GM12878 (cell line): ENCODE data around the gene SH3BGRL2. TPM values are rescaled to one million over a fixed set of nuclear protein-coding genes. Genes with fewer than 3 reads are reported as not detected.

Experiments used
- ATAC-seq: fragments of 200-7000 bp; cut with Tn5 transposase; 3 replicates; pipeline ENCODE4 v1.9.1; 2020; ENCODE audit warnings: mild to moderate bottlenecking, moderate library complexity
- BruUV-seq: library from RNA; stranded (reverse); fragments of 400-500 nt; replicated peaks from 2 replicates; lab custom pipeline; 2021; lab: Mats Ljungman, UMichigan
- CTCF ChIA-PET: fragments of 300-600 bp; sonication (Branson Sonifier 250); formaldehyde crosslinking; extraction: SDS; loops from one replicate; lab custom pipeline; 2021; ENCODE audit warnings: inconsistent platforms; lab: Yijun Ruan, JAX
- POLR2A ChIA-PET: fragments of 350-600 bp; formaldehyde crosslinking; extraction: SDS; loops from one replicate; lab custom pipeline; 2021; ENCODE audit warnings: inconsistent platforms; lab: Charles Lee
- RAD21 ChIA-PET: fragments of 300-600 bp; sonication (Branson Sonifier 250); formaldehyde crosslinking; loops from one replicate; lab custom pipeline; 2023; ENCODE audit warnings: antibody characterized with exemption; ENCODE audit not compliant: unreplicated experiment; lab: Charles Lee
- SMC1A ChIA-PET: fragments of 300-600 bp; sonication (Branson Sonifier 250); formaldehyde crosslinking; loops from one replicate; lab custom pipeline; 2023; ENCODE audit not compliant: unreplicated experiment, uncharacterized antibody; lab: Charles Lee
- DNase-seq: peaks from one replicate; pipeline ENCODE4 v3.0.0-alpha.2; 2011; ENCODE audit warnings: low read depth, low spot score
- FAIRE-seq: peaks from 3 replicates; lab custom pipeline; 2011; peaks lifted over from hg19 to GRCh38; lab: Jason Lieb, UNC
- H2AFZ ChIP-seq: 2 replicates; pipeline ENCODE4 v1.6.0; 2011; ENCODE audit warnings: low read depth, low read length, control low read depth; ENCODE audit not compliant: control insufficient read depth
- H3K27ac ChIP-seq: 2 replicates; pipeline ENCODE4 v1.5.1; 2011; ENCODE audit warnings: control low read depth; ENCODE audit not compliant: control insufficient read depth, insufficient read depth
- H3K27me3 ChIP-seq, 2 experiments: replicated peaks in 1 of 2; 2 replicates each; pipeline versions ENCODE4 v1.6.0 to v1.6.1; 2011; ENCODE audit warnings: low read length in 1 of 2; ENCODE audit not compliant: control insufficient read depth in 2 of 2, insufficient read depth in 2 of 2
- H3K36me3 ChIP-seq, 2 experiments: 2 replicates each; pipeline ENCODE4 v1.5.1; 2011; ENCODE audit warnings: low read length in 1 of 2; ENCODE audit not compliant: control insufficient read depth in 2 of 2, insufficient read depth in 2 of 2
- H3K4me1 ChIP-seq: 2 replicates; pipeline ENCODE4 v1.6.1; 2011; ENCODE audit warnings: mild to moderate bottlenecking, low read length, moderate library complexity, mixed read lengths; ENCODE audit not compliant: control insufficient read depth, insufficient read depth
- H3K4me2 ChIP-seq: 2 replicates; pipeline ENCODE4 v1.6.0; 2011; ENCODE audit warnings: control low read depth; ENCODE audit not compliant: control insufficient read depth, insufficient read depth
- H3K4me3 ChIP-seq: fragments of 200-600 bp; sonication (generic); 2 replicates; pipeline ENCODE4 v1.5.1; 2016
- H3K79me2 ChIP-seq: 2 replicates; pipeline ENCODE4 v1.6.0; 2011; ENCODE audit warnings: low read length; ENCODE audit not compliant: control insufficient read depth, insufficient read depth
- H3K9ac ChIP-seq: 2 replicates; pipeline ENCODE4 v1.8.0; 2011; ENCODE audit warnings: low read length, control low read depth, mixed read lengths; ENCODE audit not compliant: control insufficient read depth, insufficient read depth
- H3K9me3 ChIP-seq: replicated peaks from 3 replicates; pipeline ENCODE4 v1.5.1; 2011; ENCODE audit warnings: mild to moderate bottlenecking, low read length; ENCODE audit not compliant: control insufficient read depth, insufficient read depth
- H4K20me1 ChIP-seq: 2 replicates; pipeline ENCODE4 v1.6.0; 2011; ENCODE audit not compliant: control insufficient read depth, insufficient read depth
- BACH1 ChIP-seq: fragments of 450-650 bp; IDR thresholded peaks from 2 replicates; pipeline ENCODE4 v1.6.1; 2017; ENCODE audit warnings: mild to moderate bottlenecking, borderline replicate concordance
- BCL11A ChIP-seq: IDR thresholded peaks from 2 replicates; pipeline ENCODE4 v1.6.1; 2011; ENCODE audit warnings: low read depth, low read length
- CREM ChIP-seq: IDR thresholded peaks from 2 replicates; pipeline ENCODE4 v1.6.1; 2014; ENCODE audit warnings: antibody characterized with exemption, low read depth
- ESRRA ChIP-seq: IDR thresholded peaks from 2 replicates; pipeline ENCODE4 v1.6.1; 2012; ENCODE audit warnings: mild to moderate bottlenecking, low read length, improper control_type of control experiment
- STAT3 ChIP-seq: IDR thresholded peaks from 2 replicates; pipeline ENCODE4 v1.6.1; 2011; ENCODE audit warnings: low read depth, low read length, improper control_type of control experiment
- SUPT20H ChIP-seq: IDR thresholded peaks from 2 replicates; pipeline ENCODE4 v1.6.1; 2011; ENCODE audit warnings: low read depth, mild to moderate bottlenecking, low read length, moderate library complexity, borderline replicate concordance; ENCODE audit not compliant: control insufficient read depth
- SUZ12 ChIP-seq: fragments of 200-600 bp; sonication (generic); IDR thresholded peaks from one replicate; pipeline ENCODE4 v1.6.1; 2018; ENCODE audit warnings: antibody characterized with exemption, mild to moderate bottlenecking; ENCODE audit not compliant: unreplicated experiment
- ZNF592 ChIP-seq: fragments of 450-650 bp; IDR thresholded peaks from 2 replicates; pipeline ENCODE4 v1.6.1; 2017; ENCODE audit warnings: mild to moderate bottlenecking, moderate library complexity
- WGBS: methylation state at CpG from one replicate; pipeline ENCODE4 v1.1.6; 2016; ENCODE audit warnings: low lambda C conversion rate; ENCODE audit not compliant: insufficient replicate concordance, insufficient coverage; ENCODE audit errors: missing lambda C conversion rate; 5-methylcytosine and 5-hydroxymethylcytosine counted together
- in situ Hi-C: fragments of 300-500 bp; cut with MboI; formaldehyde crosslinking; loops from 9 replicates; pipeline ENCODE4 v1.14.3; 2018; ENCODE audit warnings: mixed read lengths
- intact Hi-C: fragments of 100-400 bp; cut with micrococcal nuclease; formaldehyde crosslinking; loops from one replicate; pipeline ENCODE4 v1.14.2; 2022; ENCODE audit not compliant: unreplicated experiment
- polyA plus RNA-seq, 11 experiments: library from polyadenylated mRNA; depleted of rRNA in 4 of 11; unstranded in 6 of 11; stranded (reverse) in 5 of 11; fragments of >200 nt; fragmentation: Nextera tagmentation in 4 of 11; fragmentation: Illumina TruSeq in 1 of 11; extraction: Ambion mirVana in 4 of 11; extraction: Trizol in 1 of 11; gene quantifications; 1 replicate in 1 of 11; 2 replicates in 10 of 11; pipeline versions ENCODE4 v1.2.1 to v1.2.3, GENCODE V29; 2011 to 2016; ENCODE audit warnings: inconsistent platforms in 2 of 11, missing spikeins in 2 of 11, low read depth in 1 of 11
- total RNA-seq, 4 experiments: library from RNA; depleted of rRNA in 3 of 4; stranded (reverse); fragments of >200 nt in 3 of 4; fragmentation: Illumina TruSeq in 1 of 4; extraction: Trizol in 1 of 4; gene quantifications; 2 replicates each; pipeline versions ENCODE4 v1.2.1 to v1.2.3, GENCODE V29; 2013 to 2021
- TF ChIP-seq, protein P1 (sequence below): fragments of 450-650 bp; formaldehyde crosslinking; IDR thresholded peaks from 2 replicates; pipeline ENCODE4 v1.4.0; 2020; ENCODE audit warnings: mild to moderate bottlenecking, moderate library complexity

Gene SH3BGRL2
- total and polyA plus RNA-seq, 10 of the 15 experiments (the other 5 are each of a cell fraction or from before 2014, with no cell fraction given), result 0.03 to 0.37 (median 0.21) TPM

DNA sequence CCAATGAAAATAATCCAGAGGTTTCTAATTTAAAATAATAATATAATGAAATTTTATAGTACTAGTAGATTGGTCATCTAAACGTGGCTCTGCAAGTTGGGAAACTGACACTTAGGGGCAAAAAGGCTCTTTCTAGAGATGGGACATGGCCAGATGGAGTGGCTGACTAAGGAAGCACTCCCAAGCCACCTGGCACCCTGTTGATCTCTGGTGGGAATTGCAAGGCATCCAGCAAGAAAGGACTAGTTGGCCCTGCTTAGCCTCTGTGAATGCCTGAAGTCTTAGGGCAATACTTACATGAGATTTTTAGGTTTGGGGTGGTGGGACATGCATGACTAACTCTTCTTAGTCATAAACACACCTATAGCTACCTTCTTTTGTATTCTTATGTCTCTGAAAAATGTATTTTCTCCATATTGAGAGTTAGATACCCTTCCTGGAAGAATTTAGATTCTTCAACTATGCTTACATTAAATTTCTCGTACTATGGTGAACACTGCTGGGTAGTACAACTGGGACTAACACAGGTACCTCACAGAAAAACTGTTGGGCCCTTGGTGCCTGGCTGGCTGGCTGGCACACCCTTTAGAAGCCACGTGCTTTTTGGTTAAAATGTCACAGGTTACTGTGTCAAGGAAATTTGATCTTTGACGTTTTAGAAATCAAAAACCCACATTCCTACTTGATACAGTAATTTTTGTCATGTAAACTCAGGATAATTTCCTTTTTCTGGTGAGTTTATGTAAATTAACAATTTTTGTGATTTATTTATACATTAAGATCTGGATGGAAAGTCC lies 25.0 kb upstream of the SH3BGRL2 start:
- H3K9ac ChIP-seq, result no peak overlapping the region
- TF ChIP-seq CREM, result no peak
- no peaks in the 10 kb centered on the region for H4K20me1 ChIP-seq
- in situ Hi-C loops, result no loop called here
- no peak overlapping the region for H3K27ac ChIP-seq
- ATAC-seq (no peak), DNase-seq (no peak), FAIRE-seq (no peak)
- no peak overlapping the region for H2AFZ ChIP-seq
- H3K27me3 ChIP-seq, result no peaks in the 10 kb centered on the region
- no peaks in the 10 kb centered on the region for H3K9me3 ChIP-seq
- CTCF ChIA-PET, result no interaction called here
- no peaks in the 10 kb centered on the region for H3K79me2 ChIP-seq
- 29% methylated on average over 4 of the region's 4 CpGs for WGBS
- SMC1A ChIA-PET, result no interaction called here
- no peaks in the 10 kb centered on the region for H3K36me3 ChIP-seq
- H3K4me2 ChIP-seq, result no peak overlapping the region
- intact Hi-C loops, result no loop called here
- no peaks in the 10 kb centered on the region for H3K4me1 ChIP-seq
- no peak overlapping the region for H3K4me3 ChIP-seq
- RAD21 ChIA-PET, result no interaction called here
- POLR2A ChIA-PET, result no interaction called here
- BruUV-seq, result no TSS peak

DNA sequence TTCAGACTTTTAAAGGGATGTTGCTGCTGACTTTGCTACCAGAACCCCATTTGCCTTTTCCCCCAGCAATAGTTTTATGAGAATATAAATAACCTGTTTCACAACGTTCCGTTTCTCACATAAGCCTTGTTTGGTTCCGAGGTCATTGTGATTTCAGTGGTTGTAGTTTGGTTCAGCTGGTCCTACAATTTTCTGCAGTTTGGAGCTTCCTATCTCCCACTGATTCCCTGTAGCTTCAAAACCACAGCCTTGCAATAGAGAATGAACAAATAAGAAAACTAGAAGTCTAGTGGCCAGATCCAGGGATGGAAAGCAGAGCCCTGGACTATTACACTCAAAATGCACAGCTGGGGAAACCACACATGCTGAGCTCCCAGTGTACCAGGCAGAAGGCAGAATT lies 24.1 kb upstream of the SH3BGRL2 start:
- no TSS peak for BruUV-seq
- SMC1A ChIA-PET, result no interaction called here
- in situ Hi-C loops, result no loop called here
- DNase-seq (no peak), ATAC-seq (no peak), FAIRE-seq (no peak)
- Histone ChIP-seq H3K36me3 (no peaks in the 10 kb centered on the region), H3K27me3 (no peaks in the 10 kb centered on the region), H4K20me1 (no peaks in the 10 kb centered on the region), H3K27ac (no peak overlapping the region), H3K9me3 (no peaks in the 10 kb centered on the region), H3K79me2 (no peaks in the 10 kb centered on the region), H3K4me2 (no peak overlapping the region), H3K4me3 (no peak overlapping the region), H3K4me1 (no peaks in the 10 kb centered on the region), H2AFZ (no peak overlapping the region), H3K9ac (no peak overlapping the region)
- intact Hi-C loops, result no loop called here
- 50% methylated on average over 3 of the region's 3 CpGs for WGBS
- CTCF ChIA-PET, result no interaction called here
- POLR2A ChIA-PET, result no interaction called here
- RAD21 ChIA-PET, result no interaction called here
- no peak for TF ChIP-seq BCL11A
- TF ChIP-seq STAT3, result no peak
- TF ChIP-seq SUPT20H, result no peak
- TF ChIP-seq, protein P1, sequence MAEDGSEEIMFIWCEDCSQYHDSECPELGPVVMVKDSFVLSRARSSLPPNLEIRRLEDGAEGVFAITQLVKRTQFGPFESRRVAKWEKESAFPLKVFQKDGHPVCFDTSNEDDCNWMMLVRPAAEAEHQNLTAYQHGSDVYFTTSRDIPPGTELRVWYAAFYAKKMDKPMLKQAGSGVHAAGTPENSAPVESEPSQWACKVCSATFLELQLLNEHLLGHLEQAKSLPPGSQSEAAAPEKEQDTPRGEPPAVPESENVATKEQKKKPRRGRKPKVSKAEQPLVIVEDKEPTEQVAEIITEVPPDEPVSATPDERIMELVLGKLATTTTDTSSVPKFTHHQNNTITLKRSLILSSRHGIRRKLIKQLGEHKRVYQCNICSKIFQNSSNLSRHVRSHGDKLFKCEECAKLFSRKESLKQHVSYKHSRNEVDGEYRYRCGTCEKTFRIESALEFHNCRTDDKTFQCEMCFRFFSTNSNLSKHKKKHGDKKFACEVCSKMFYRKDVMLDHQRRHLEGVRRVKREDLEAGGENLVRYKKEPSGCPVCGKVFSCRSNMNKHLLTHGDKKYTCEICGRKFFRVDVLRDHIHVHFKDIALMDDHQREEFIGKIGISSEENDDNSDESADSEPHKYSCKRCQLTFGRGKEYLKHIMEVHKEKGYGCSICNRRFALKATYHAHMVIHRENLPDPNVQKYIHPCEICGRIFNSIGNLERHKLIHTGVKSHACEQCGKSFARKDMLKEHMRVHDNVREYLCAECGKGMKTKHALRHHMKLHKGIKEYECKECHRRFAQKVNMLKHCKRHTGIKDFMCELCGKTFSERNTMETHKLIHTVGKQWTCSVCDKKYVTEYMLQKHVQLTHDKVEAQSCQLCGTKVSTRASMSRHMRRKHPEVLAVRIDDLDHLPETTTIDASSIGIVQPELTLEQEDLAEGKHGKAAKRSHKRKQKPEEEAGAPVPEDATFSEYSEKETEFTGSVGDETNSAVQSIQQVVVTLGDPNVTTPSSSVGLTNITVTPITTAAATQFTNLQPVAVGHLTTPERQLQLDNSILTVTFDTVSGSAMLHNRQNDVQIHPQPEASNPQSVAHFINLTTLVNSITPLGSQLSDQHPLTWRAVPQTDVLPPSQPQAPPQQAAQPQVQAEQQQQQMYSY (CRISPR knock-in tag), result no peak
- TF ChIP-seq ZNF592, result no peak
- no peak for TF ChIP-seq SUZ12
- no peak for TF ChIP-seq ESRRA
- TF ChIP-seq BACH1, result no peak
